Lower lobe of right lung (tissue), 2 donors: ENCODE data around the gene DHRS2. TPM values are rescaled to one million over a fixed set of nuclear protein-coding genes. Genes with fewer than 3 reads are reported as not detected.

ENCODE experiments used
- ATAC-seq, 2 donors: fragments of 200-7000 bp; cut with Tn5 transposase; one replicate each; pipeline ENCODE4 v1.9.1; 2020 to 2022; ENCODE audit warnings: mild to moderate bottlenecking in 2 of 2, moderate library complexity in 2 of 2
- DNase-seq: peaks from one replicate; pipeline ENCODE4 v3.0.0-alpha.2; 2020
- H3K27ac ChIP-seq: fragments of 200-600 bp; one replicate; pipeline ENCODE4 v1.8.0; 2022
- H3K27me3 ChIP-seq: fragments of 200-600 bp; one replicate; pipeline ENCODE4 v1.8.0; 2022; ENCODE audit warnings: low read depth
- H3K36me3 ChIP-seq: fragments of 200-600 bp; one replicate; pipeline ENCODE4 v1.8.0; 2022; ENCODE audit warnings: mild to moderate bottlenecking
- H3K4me1 ChIP-seq: fragments of 200-600 bp; one replicate; pipeline ENCODE4 v1.8.0; 2022
- H3K4me3 ChIP-seq: fragments of 200-600 bp; one replicate; pipeline ENCODE4 v1.8.0; 2022; ENCODE audit warnings: mild to moderate bottlenecking
- H3K9me3 ChIP-seq: fragments of 200-600 bp; one replicate; pipeline ENCODE4 v1.8.0; 2022
- intact Hi-C: fragments of 100-400 bp; cut with DNase I; formaldehyde crosslinking; loops from one replicate; pipeline ENCODE4 v1.11.0; 2022
- total RNA-seq: library from RNA; stranded (reverse); fragmentation: NEBNext Ultra II Directional; extraction: Animal tissue kit (Norgen Biotek cat#: 25700); gene quantifications from one replicate; pipeline ENCODE4 v1.2.1, GENCODE V29; 2021
- TF ChIP-seq, protein P1 (sequence below): fragments of 200-600 bp; IDR thresholded peaks from one replicate; pipeline ENCODE4 v1.8.0; 2022; ENCODE audit warnings: antibody characterized with exemption, mild to moderate bottlenecking
- donor health status: DM: no; HTN: yes; CAD: no; lungs with severe emphysema.

Gene DHRS2
- total RNA-seq, 1 donor from 2014 or later = 1.2 TPM

- no peak for DNase-seq
- H3K27ac ChIP-seq = peak overlapping the region; percentile 67
- intact Hi-C loops = no loop called here
- TF ChIP-seq, protein P1, sequence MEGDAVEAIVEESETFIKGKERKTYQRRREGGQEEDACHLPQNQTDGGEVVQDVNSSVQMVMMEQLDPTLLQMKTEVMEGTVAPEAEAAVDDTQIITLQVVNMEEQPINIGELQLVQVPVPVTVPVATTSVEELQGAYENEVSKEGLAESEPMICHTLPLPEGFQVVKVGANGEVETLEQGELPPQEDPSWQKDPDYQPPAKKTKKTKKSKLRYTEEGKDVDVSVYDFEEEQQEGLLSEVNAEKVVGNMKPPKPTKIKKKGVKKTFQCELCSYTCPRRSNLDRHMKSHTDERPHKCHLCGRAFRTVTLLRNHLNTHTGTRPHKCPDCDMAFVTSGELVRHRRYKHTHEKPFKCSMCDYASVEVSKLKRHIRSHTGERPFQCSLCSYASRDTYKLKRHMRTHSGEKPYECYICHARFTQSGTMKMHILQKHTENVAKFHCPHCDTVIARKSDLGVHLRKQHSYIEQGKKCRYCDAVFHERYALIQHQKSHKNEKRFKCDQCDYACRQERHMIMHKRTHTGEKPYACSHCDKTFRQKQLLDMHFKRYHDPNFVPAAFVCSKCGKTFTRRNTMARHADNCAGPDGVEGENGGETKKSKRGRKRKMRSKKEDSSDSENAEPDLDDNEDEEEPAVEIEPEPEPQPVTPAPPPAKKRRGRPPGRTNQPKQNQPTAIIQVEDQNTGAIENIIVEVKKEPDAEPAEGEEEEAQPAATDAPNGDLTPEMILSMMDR = no peak
- ATAC-seq = no peak
- peaks cover 3% of the 10 kb centered on the region for H3K4me1 ChIP-seq
- peak overlapping the region; percentile 38 for H3K4me3 ChIP-seq
- H3K27me3 ChIP-seq = no peaks in the 10 kb centered on the region
- no peaks in the 10 kb centered on the region for H3K9me3 ChIP-seq
- no peaks in the 10 kb centered on the region for H3K36me3 ChIP-seq
These were observed 22.7 kb upstream of the DHRS2 start for GRCh38 chr14:23613242-23614070.

DNA sequence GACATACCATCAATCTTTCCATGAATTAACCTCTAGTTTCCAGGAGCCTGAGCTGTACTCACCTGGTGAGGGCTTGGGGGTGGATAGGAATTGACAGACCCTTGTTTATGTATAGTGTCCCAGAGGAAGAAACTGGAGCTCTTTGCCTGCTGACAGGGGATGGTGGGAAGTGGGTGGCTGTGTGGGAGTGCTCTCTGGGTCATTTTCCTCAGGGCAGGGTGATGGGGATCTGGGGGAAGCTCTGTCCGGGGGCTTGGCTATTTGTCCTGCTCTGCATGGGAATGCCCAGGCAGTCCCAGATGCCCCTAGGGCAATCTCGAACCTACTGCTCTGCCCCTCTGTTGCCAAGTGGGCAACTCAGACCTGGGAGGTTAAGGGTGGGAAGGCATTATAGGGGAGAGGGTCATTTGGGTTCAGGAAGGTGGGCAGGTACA is 21.8 kb upstream of the DHRS2 start:
- DNase-seq (no peak), ATAC-seq (no peak)
- intact Hi-C loops = no loop called here
- peaks cover 3% of the 10 kb centered on the region for H3K4me1 ChIP-seq
- H3K27ac ChIP-seq = peak overlapping the region; percentile 18
- no peaks in the 10 kb centered on the region for H3K9me3 ChIP-seq
- TF ChIP-seq, protein P1 = no peak
- peak overlapping the region; percentile 38 for H3K4me3 ChIP-seq
- no peaks in the 10 kb centered on the region for H3K27me3 ChIP-seq
- H3K36me3 ChIP-seq = no peaks in the 10 kb centered on the region

DNA sequence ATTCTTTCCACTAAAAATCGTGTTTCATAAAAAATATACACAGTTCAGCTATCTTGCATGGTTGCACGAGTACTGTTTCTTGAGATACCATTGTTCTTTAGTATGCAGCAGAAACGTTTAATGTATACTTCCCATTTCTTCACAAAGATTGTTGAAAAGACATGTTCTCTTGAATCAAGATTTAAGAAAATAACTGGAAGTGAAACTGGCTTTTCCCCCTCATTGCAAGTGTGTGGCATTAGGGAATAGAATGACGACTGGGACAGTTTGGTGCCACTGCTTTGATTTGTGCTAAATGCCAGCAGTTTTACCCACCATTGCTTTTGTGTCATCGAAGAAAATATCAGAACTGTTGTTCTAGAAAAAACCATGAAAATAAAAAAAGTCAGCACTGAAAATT is 20.3 kb upstream of the DHRS2 start:
- TF ChIP-seq, protein P1 = no peak
- DNase-seq (no peak), ATAC-seq (no peak)
- Histone ChIP-seq H3K4me3 (no peak overlapping the region), H3K36me3 (no peaks in the 10 kb centered on the region), H3K9me3 (no peaks in the 10 kb centered on the region), H3K4me1 (peaks cover under 1% of the 10 kb centered on the region), H3K27me3 (no peaks in the 10 kb centered on the region), H3K27ac (no peak overlapping the region)
- intact Hi-C loops = no loop called here

GRCh38 chr14:23617539-23617938 is 18.6 kb upstream of the DHRS2 start:
- DNase-seq (no peak), ATAC-seq (no peak)
- Histone ChIP-seq H3K27me3 (no peaks in the 10 kb centered on the region), H3K4me1 (no peaks in the 10 kb centered on the region), H3K36me3 (no peaks in the 10 kb centered on the region), H3K9me3 (no peaks in the 10 kb centered on the region), H3K4me3 (no peak overlapping the region), H3K27ac (no peak overlapping the region)
- intact Hi-C loops = no loop called here
- TF ChIP-seq, protein P1 = no peak

DNA sequence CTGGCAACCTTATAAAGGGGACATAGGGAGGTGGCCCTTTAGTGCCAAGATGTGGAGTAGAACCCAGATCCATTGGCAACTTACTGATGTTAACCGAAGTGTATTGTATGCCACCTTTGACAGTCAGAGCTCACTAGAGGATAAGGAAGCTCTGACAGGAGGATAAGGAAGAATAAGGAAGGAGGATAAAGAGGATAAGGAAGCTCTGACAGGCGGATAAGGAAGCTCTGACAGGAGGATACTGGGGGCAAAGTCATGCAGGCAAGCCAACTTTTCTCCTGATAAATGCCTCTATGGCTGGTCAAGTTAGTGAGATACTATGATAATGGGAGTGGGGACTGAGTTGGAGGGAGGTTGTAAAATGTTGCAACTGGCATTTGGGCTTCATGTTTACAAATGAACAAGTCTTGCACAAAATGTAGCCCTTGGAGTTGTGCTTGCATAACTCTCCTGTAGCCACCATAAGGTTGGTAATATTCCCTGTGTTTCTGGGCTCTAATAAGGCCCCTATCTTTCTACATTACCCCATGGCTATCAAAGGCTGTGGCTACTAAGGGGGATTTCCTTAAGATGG is 17.7 kb upstream of the DHRS2 start:
- H3K4me1 ChIP-seq = no peaks in the 10 kb centered on the region
- intact Hi-C loops = no loop called here
- no peaks in the 10 kb centered on the region for H3K9me3 ChIP-seq
- no peaks in the 10 kb centered on the region for H3K36me3 ChIP-seq
- no peak overlapping the region for H3K4me3 ChIP-seq
- ATAC-seq (no peak), DNase-seq (no peak)
- H3K27ac ChIP-seq = no peak overlapping the region
- H3K27me3 ChIP-seq = no peaks in the 10 kb centered on the region
- TF ChIP-seq, protein P1 = no peak
